Adipocyte (in vitro differentiated cells): ENCODE measurements around the gene CEP170B.
A peak's percentile ranks its signal among the peaks of the same experiment; 100 is the strongest.

Source experiments
- DNase-seq: peaks from one replicate; pipeline ENCODE4 v3.0.0-alpha.2; 2015; ENCODE audit warnings: low read depth
- H3K27me3 ChIP-seq: replicated peaks from 2 replicates; pipeline ENCODE4 v1.7.0; 2013; ENCODE audit warnings: mild to moderate bottlenecking, low read length, moderate library complexity; ENCODE audit not compliant: control insufficient read depth, insufficient read depth
- H3K36me3 ChIP-seq: 2 replicates; pipeline ENCODE4 v1.7.0; 2013; ENCODE audit warnings: low read length, mild to moderate bottlenecking, moderate library complexity; ENCODE audit not compliant: control insufficient read depth, insufficient read depth, severe bottlenecking
- H3K4me1 ChIP-seq: 2 replicates; pipeline ENCODE4 v1.7.0; 2013; ENCODE audit warnings: mild to moderate bottlenecking, low read length, moderate library complexity; ENCODE audit not compliant: control insufficient read depth, insufficient read depth
- H3K4me3 ChIP-seq: 2 replicates; pipeline ENCODE4 v1.7.0; 2013; ENCODE audit warnings: mild to moderate bottlenecking, low read length, moderate library complexity
- H3K9ac ChIP-seq: 2 replicates; pipeline ENCODE4 v1.7.0; 2013; ENCODE audit warnings: mild to moderate bottlenecking, low read length, moderate library complexity
- H3K9me3 ChIP-seq: 2 replicates; pipeline ENCODE4 v1.7.0; 2013; ENCODE audit warnings: mild to moderate bottlenecking, low read length, moderate library complexity; ENCODE audit not compliant: control insufficient read depth

Gene CEP170B

GRCh38 chr14:104871145-104871655 lies 6.1 kb downstream of the CEP170B start:
- no peaks in the 10 kb centered on the region for H3K9me3 ChIP-seq
- H3K4me3 ChIP-seq: no peak overlapping the region
- peaks cover 32% of the 10 kb centered on the region for H3K4me1 ChIP-seq
- DNase-seq: no peak
- H3K9ac ChIP-seq: no peak overlapping the region
- no peaks in the 10 kb centered on the region for H3K27me3 ChIP-seq
- peaks cover 9% of the 10 kb centered on the region for H3K36me3 ChIP-seq

- Histone ChIP-seq H3K4me3 (no peak overlapping the region), H3K4me1 (peaks cover 26% of the 10 kb centered on the region), H3K9me3 (no peaks in the 10 kb centered on the region), H3K27me3 (no peaks in the 10 kb centered on the region), H3K36me3 (peaks cover 9% of the 10 kb centered on the region), H3K9ac (no peak overlapping the region)
- DNase-seq: no peak
Measured at GRCh38 chr14:104871656-104872468, 6.8 kb downstream of the CEP170B start.

GRCh38 chr14:104872469-104873341 lies 7.6 kb downstream of the CEP170B start:
- peak; percentile 45 for DNase-seq
- H3K36me3 ChIP-seq: peaks cover 9% of the 10 kb centered on the region
- H3K4me1 ChIP-seq: peaks cover 17% of the 10 kb centered on the region
- no peaks in the 10 kb centered on the region for H3K27me3 ChIP-seq
- H3K9ac ChIP-seq: peak overlapping the region; percentile 24
- H3K4me3 ChIP-seq: no peak overlapping the region
- H3K9me3 ChIP-seq: no peaks in the 10 kb centered on the region

- Histone ChIP-seq H3K4me1 (peaks cover 15% of the 10 kb centered on the region), H3K9ac (peak overlapping the region; percentile 25), H3K4me3 (no peak overlapping the region), H3K36me3 (peaks cover 15% of the 10 kb centered on the region), H3K27me3 (no peaks in the 10 kb centered on the region), H3K9me3 (no peaks in the 10 kb centered on the region)
- DNase-seq: no peak
Measured at GRCh38 chr14:104873380-104874055, 8.4 kb downstream of the CEP170B start.

DNA sequence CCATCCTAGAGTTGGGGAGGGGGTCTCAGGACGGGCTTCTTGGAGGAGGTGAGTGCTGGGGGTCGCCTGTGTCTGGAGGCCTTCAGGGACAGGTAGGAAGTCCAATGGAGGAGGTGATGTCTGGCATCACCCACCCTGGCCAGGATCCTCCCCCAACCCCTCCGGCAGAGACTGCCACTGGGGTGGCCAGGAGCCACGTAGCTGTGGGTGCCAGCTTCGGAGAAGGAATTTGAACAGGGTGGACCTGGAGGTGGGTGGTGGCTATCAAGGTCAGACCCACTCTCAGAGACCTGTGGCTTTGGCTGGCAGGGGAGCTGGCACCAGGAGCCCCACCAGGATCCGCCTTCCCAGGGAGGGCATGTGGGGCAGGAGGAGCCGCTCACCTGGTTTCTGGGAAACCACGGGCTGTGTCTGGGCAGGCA lies 9.1 kb downstream of the CEP170B start:
- Histone ChIP-seq H3K9me3 (no peaks in the 10 kb centered on the region), H3K4me3 (no peak overlapping the region), H3K27me3 (no peaks in the 10 kb centered on the region), H3K9ac (no peak overlapping the region), H3K4me1 (peaks cover 15% of the 10 kb centered on the region), H3K36me3 (peaks cover 12% of the 10 kb centered on the region)
- no peak for DNase-seq

GRCh38 chr14:104874571-104875411 lies 9.7 kb downstream of the CEP170B start:
- no peak for DNase-seq

GRCh38 chr14:104875412-104875751 lies 10.3 kb downstream of the CEP170B start:
- Histone ChIP-seq H3K4me1 (peaks cover 15% of the 10 kb centered on the region), H3K4me3 (no peak overlapping the region), H3K36me3 (peaks cover 15% of the 10 kb centered on the region), H3K9ac (no peak overlapping the region), H3K9me3 (no peaks in the 10 kb centered on the region), H3K27me3 (no peaks in the 10 kb centered on the region)
- no peak for DNase-seq

More at GRCh38 chr14:104874571-104875411, 9.7 kb downstream of the CEP170B start:
- Histone ChIP-seq H3K9me3 (no peaks in the 10 kb centered on the region), H3K4me1 (peaks cover 15% of the 10 kb centered on the region), H3K36me3 (peaks cover 11% of the 10 kb centered on the region), H3K9ac (no peak overlapping the region), H3K4me3 (no peak overlapping the region), H3K27me3 (no peaks in the 10 kb centered on the region)

GRCh38 chr14:104875811-104876210 lies 10.7 kb downstream of the CEP170B start:
- H3K9me3 ChIP-seq: no peaks in the 10 kb centered on the region
- no peak for DNase-seq
- H3K36me3 ChIP-seq: peaks cover 19% of the 10 kb centered on the region
- peaks cover 15% of the 10 kb centered on the region for H3K4me1 ChIP-seq
- H3K4me3 ChIP-seq: no peak overlapping the region
- H3K27me3 ChIP-seq: no peaks in the 10 kb centered on the region
- no peak overlapping the region for H3K9ac ChIP-seq

DNA sequence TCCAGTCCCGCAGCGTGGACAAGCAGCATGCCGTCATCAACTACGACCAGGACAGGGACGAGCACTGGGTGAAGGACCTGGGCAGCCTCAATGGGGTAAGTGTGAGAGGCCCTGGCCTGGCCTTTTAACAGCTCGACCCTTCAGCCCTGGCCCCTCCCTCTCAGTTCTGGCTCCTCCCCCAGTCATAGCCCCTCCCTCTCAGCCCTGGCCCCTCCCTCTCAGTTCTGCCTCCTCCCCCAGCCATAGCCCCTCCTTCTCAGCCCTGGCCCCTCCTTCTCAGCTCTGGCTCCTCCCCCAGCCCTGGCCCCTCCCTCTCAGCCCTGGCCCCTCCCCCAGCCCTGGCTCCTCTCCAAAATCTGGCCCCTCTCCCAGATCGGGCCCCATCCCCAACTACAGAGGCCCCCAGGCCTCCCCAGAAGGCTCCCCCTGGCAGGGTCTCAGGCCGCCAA lies 11.2 kb downstream of the CEP170B start:
- peaks cover 15% of the 10 kb centered on the region for H3K4me1 ChIP-seq
- H3K36me3 ChIP-seq: peaks cover 24% of the 10 kb centered on the region
- no peaks in the 10 kb centered on the region for H3K27me3 ChIP-seq
- H3K9ac ChIP-seq: no peak overlapping the region
- H3K4me3 ChIP-seq: no peak overlapping the region
- H3K9me3 ChIP-seq: no peaks in the 10 kb centered on the region
- peak; percentile 64 for DNase-seq

DNA sequence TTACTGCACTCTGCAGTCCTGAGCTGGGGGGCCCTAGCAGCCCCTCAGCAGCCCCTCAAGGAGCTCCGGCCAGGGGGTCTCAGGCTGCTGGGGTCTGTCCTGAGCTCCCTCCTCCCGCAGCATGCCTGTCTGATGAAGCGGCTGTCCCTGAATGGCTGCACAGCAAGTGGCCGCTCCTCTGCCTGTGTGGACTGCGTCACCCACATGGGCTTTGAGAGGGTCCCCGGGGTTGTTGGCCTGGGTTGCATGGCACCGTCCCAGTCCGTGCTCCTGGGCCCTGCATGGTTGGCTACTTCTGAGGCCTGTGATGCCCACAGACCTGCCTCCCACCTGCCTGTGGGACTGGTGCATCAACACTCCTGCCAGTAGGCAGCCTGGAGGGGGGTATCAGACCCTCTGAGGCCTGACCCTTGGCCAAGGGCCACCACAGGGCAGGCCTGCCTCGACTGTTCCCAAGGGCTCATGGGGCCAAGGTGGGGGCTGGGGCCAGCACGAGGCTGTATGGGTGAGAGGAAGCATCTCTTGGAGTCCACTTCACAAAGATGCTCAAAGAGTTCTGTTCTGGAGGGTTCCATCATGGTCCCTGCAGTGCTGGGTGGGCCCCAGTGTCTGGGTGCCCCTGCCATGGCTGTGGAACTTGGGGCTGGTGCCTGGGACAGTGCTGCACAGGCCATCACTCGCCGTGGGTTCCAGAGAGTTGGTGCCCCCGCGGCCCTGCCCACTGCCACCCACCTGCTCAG lies 12.2 kb downstream of the CEP170B start:
- Histone ChIP-seq H3K9me3 (no peaks in the 10 kb centered on the region), H3K4me3 (no peak overlapping the region), H3K36me3 (peaks cover 30% of the 10 kb centered on the region), H3K27me3 (no peaks in the 10 kb centered on the region), H3K9ac (no peak overlapping the region), H3K4me1 (peaks cover 11% of the 10 kb centered on the region)
- no peak for DNase-seq
